Erythroblast (primary cell): ENCODE results near the gene BICD2.

Experiments
- GATA1 ChIP-seq: IDR thresholded peaks from 2 replicates; pipeline ENCODE4 v1.6.1; 2011; ENCODE audit warnings: low read depth, mild to moderate bottlenecking, control low read depth, low read length, moderate library complexity
- POLR2A ChIP-seq: IDR thresholded peaks from 2 replicates; pipeline ENCODE4 v1.6.1; 2011; ENCODE audit warnings: mild to moderate bottlenecking, low read length

GRCh38 chr9:92725266-92725545, 39.4 kb downstream of the BICD2 start:
- TF ChIP-seq POLR2A (no peak), GATA1 (no peak)
